SKM-1 (cell line): Measurements from ENCODE around the gene TAL1.
A peak's percentile ranks its signal among the peaks of the same experiment; 100 is the strongest.

Experiments
- DNase-seq: peaks from one replicate; lab custom pipeline; 2025; ENCODE audit not compliant: unreplicated experiment; lab: John Stamatoyannopoulos, UW

TAL1 gene

GRCh38 chr1:47178020-47178419 is 54.0 kb downstream of the TAL1 start:
- DNase-seq = no peak

GRCh38 chr1:47175227-47175934 is 56.6 kb downstream of the TAL1 start:
- peak; percentile 43 for DNase-seq

DNA sequence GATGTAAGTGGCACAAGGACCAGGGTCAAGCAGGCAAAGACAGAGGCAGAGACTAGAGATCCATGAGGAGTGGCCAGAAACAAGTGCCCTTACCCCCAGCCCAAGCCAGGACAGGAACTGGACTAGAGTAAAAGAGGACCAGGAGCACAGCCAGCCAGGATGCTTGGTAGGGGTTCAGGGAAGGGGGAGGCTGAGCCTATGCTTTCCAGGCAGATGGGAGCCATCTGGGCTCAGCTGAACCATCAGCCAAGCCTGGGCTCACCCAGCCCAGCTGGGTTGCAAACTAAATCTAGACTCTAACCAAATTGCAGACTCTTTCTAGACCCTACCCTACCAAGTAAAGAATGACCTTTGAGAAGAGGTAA is 57.4 kb downstream of the TAL1 start:
- DNase-seq = no peak

DNA sequence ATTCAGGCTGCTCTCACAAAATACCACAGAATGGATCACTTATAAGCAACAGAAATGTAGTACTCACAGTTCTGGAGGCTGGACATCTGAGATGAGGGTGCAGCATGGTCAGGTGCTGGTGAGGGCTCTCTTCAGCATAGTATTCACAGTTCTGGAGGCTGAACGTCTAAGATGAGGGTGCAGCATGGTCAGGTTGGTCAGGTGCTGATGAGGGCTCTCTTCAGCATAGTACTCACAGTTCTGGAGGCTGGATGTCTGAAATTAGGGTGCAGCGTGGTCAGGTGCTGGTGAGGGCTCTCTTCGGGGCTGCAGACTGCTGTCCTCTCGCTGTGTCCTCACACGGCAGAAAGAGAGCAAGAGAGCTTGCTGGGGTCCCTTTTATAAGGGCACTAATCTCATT is 59.2 kb downstream of the TAL1 start:
- DNase-seq = no peak
